GM21619 (cell line): Measurements from ENCODE around the gene FAM120B.
"Not testable (repeated sequence)": the region's sequence is repeated elsewhere in the genome, so short reads cannot be mapped to it uniquely, and the experiment has no call there.

Experiments
- ATAC-seq: cut with Tn5 transposase; IDR thresholded peaks from one replicate; pipeline ENCODE4 v1.9.1; 2021; ENCODE audit not compliant: unreplicated experiment

Gene FAM120B, protein sequence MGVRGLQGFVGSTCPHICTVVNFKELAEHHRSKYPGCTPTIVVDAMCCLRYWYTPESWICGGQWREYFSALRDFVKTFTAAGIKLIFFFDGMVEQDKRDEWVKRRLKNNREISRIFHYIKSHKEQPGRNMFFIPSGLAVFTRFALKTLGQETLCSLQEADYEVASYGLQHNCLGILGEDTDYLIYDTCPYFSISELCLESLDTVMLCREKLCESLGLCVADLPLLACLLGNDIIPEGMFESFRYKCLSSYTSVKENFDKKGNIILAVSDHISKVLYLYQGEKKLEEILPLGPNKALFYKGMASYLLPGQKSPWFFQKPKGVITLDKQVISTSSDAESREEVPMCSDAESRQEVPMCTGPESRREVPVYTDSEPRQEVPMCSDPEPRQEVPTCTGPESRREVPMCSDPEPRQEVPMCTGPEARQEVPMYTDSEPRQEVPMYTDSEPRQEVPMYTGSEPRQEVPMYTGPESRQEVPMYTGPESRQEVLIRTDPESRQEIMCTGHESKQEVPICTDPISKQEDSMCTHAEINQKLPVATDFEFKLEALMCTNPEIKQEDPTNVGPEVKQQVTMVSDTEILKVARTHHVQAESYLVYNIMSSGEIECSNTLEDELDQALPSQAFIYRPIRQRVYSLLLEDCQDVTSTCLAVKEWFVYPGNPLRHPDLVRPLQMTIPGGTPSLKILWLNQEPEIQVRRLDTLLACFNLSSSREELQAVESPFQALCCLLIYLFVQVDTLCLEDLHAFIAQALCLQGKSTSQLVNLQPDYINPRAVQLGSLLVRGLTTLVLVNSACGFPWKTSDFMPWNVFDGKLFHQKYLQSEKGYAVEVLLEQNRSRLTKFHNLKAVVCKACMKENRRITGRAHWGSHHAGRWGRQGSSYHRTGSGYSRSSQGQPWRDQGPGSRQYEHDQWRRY

GRCh38 chr6:170306324-170307079, at the start of gene FAM120B:
Gene FAM120B (plus strand): TSS chr6:170306758. CDS start chr6:170317391, 10,633 bp downstream.
- ATAC-seq: peak; percentile 97

DNA sequence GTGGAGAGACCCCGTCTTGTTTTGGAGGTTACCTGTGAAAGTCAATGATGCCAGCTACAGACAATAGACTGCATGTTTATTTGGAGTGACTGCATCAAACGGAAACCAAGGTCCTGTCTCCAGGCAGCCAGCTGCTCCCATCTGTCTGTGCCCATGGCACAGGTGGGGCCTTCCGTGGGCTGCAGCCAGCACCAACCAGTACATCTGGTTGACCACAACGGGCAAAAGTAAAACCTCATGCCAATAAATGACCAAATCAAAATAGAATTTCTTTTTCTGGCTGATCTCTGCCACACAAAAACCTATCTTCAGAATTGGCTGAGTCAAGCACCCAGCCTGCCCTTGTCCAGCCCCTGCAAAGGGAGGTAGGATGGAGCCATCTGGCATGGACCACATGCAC, 49.2 kb upstream of the FAM120B start:
- ATAC-seq: no peak

DNA sequence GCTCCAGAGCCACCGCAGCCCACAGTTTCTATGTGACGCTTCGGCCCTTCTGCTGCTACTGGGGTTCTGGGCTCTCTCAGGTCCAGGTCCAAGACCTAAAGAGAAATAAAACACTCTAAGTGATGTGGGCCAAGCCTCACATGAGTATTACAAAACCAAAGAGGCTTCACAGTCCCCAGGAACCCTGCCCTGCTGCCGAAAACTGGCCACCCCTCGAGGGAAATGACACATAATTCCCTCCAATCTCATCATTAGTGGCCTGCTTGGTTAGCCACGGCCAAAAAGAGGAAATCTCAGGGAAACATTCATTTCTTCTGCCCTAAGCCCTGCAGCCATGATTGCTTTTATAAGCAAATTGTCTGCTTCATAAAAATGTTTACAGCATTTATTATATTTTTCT, 48.2 kb upstream of the FAM120B start:
- no peak for ATAC-seq

DNA sequence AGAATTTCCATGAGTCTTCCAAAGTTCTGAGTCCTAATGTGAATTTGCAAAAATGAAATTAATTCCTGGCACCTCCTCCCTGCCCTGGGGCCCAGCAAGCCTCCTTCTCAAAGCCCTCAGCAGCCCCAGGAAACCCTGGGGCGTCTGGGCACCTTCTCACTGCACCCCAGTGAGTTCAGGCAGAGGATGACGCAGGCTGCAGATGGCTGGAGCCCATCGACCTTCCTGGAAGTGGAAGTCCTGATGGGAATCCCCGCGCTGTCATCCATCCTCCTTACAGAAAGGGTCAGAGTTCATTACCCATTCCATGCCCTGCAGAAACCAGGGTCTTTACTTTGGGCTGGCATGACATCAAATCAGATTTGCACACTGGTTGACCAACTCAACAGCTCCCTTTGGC, 47.3 kb upstream of the FAM120B start:
- ATAC-seq: no peak

DNA sequence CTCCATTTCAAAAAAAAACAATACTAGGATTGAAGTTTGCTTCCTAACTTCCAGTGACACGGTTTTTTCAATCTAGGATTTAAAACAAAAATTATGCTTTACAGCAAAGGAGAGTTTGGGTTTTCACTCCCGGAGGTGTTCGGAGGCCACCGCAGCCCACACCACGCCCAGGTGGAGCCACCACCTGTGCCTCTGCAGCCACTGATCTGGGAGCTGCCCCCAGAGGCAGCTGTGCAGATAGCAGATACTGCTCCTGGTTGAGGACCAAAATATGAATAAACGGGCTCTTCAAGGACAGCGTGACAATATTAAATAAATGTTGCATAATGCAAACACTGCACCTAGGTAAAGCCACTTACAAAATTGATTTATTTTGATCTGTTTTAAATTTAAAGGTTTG, 45.9 kb upstream of the FAM120B start:
- no peak for ATAC-seq

DNA sequence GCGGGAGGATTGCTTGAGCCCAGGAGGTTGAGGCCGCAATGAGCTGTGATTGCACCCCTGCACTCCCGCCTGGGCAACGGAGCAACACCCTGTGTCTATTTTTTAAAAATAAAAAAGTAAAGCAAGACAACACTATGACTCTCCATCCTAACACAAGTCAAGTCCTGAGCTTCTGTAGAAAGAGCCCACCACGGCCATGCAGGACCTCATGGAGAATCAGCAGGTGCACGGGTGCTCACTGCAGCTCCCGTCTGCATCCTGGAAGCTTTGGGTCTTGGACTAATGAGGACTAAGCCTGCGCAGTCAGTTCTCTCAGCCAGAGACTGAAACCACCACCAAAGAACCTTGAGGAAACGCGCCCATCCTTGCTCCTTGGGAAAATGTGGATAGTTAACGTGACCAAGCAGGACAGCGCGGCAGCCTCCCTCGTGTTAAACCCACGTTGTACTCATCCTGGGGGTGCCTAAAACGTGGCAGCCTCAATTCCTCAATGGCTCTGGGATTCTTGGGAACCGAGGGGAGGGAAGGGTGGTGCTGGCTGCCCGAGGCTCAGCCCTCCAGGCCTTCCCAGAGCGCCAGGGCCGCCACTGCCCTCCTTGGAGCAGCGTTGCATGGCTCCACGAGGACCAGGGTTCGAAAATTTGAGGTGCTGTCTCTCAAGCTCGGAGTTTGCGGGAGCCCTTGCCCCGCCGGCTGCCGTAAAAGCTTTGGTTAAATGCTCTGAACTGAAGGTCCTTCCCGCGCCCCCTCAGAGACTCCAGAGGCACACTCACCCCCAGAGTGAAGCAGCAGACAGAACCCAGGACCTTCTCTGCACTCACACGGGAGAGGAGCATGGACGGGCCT, 44.7 kb upstream of the FAM120B start:
- no peak for ATAC-seq

DNA sequence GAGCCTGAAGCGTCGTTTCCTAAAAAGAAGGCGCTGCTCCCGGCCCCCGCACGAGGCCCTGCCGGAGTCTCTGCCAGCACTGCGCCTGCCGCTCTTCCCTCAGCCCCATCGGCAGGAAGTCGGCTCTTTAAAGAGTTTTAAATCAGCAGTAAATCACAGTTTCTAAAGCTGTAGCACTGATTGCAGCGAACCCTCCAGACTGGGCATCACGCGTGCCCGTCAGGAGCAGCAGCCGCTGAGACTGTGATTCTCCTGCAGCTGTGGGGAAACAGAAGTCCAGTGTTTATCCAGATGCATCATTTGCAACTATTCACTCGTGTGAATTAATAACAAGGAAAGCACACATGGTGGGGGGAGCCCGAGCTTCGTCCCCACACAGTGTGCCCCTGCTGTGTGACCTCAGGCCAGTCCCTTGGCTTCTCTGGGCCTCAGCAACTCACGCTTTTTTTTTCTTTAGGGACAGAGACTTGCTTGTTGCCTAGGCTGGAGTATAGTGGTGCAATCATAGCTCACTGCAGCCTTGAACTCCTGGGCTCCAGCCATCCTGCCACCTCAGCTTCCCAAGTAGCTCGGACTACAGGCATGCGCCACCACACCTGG, 44.0 kb upstream of the FAM120B start:
- ATAC-seq: no peak

DNA sequence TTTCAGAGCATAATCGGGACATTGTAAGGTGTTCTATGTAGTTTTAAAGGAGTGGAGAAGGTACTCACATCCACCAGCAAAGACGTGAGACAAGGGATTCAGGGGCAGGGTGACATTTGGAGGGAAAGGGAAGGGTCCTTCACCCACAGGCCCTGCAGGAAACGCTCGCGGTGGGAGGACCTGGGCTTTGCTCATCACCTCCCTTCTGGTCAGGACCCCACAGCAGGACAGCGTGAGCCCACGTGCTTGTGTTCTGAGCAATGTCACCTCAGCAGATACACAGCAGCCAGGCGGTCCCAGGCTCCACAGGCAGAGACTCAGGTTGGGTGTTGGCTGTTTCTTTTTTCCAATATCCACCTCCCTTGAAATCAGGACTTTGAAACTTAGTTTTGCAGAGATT, 43.1 kb upstream of the FAM120B start:
- ATAC-seq: no peak

- no peak for ATAC-seq
Observed at GRCh38 chr6:170264086-170264485, 42.5 kb upstream of the FAM120B start.

- not testable (repeated sequence) for ATAC-seq
Observed at GRCh38 chr6:170264644-170265043, 41.9 kb upstream of the FAM120B start.

- no peak for ATAC-seq
Observed at GRCh38 chr6:170265655-170266054, 40.9 kb upstream of the FAM120B start.

- ATAC-seq: no peak
Observed at GRCh38 chr6:170266061-170266825, 40.3 kb upstream of the FAM120B start.

DNA sequence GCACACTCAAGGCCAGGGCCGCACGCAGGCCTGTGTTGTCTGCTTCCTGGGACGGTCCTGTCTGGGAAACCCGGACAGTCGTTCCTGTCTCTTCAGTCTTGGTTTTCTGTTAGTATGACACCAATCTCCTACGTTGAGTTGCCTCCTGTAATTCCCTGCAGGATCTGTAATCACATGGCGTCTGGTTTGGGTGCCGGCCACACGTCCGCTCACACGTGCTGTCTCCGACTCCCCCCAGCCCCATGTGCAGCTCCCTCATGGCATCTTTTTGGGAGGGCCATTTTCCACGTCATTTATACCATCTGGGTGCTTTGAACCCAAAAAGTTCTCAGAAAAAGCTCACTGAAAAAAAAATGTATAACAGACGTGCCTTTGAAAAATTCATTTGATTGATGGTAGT, 38.9 kb upstream of the FAM120B start:
- ATAC-seq: no peak

- ATAC-seq: no peak
Observed at GRCh38 chr6:170268216-170269129, 38.1 kb upstream of the FAM120B start.

DNA sequence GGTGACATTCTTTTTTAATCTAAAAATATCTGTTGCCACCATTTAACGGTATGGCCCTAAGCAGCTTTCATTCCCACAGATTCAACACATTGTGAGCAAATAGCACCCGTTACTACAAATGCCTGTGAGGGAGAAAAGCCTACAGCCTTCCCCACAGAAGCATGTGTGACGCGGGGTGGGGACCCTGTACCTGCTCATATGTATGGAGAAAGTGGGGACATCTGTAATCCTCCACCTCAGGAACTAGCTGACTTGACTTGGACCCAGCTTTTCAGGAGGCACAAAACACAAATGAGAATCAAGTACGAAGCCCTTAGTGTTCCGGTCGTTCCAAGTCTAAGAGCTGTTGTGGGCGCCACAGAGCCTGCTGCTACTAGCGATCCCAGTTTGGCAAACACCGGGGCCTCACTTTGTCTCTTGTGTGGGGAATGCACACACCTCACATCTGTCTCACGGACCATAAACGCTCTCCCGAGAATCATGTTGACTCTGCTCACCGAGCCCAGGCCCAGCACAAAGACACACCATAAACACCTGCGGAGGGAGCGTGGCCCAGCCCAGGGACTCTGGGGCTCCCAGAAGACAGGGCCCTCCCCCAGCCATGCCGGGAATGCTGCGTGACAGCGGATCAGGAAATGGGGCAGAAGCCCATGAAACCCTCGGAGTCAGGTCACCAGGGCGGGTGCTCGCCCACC, 37.3 kb upstream of the FAM120B start:
- ATAC-seq: no peak

DNA sequence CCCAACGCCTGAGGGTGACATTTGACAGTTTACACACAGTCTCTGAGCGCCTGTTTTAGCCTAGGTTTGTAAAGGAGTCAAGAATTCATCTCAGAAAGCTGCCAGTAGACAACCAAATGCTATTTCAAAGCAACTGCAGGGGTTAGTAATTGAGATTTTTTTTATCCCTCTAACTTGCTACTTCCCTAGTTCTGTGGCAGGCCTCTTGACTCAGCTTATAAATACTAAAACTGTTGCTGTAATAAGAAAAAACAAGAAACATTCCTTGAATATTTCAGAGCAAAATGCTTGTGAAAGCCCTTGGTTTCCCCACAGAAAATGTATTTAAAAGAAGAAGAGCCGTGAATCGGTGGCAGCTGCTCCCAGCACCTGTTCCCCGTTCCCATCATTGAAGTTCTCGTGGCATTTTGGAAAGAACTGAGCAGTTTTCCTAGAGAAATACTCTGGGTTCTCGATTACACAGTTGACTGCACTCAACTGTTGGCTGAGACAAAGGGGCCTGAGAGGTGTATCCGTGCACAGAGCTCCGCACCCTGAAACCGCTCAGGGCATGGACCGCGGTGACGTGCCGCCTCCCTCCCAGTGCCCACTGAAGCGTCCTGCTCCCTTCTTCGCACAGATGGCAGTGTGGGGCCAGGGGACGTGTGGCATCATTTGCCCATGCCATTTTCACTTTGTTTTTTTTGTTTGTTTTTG, 36.6 kb upstream of the FAM120B start:
- no peak for ATAC-seq

DNA sequence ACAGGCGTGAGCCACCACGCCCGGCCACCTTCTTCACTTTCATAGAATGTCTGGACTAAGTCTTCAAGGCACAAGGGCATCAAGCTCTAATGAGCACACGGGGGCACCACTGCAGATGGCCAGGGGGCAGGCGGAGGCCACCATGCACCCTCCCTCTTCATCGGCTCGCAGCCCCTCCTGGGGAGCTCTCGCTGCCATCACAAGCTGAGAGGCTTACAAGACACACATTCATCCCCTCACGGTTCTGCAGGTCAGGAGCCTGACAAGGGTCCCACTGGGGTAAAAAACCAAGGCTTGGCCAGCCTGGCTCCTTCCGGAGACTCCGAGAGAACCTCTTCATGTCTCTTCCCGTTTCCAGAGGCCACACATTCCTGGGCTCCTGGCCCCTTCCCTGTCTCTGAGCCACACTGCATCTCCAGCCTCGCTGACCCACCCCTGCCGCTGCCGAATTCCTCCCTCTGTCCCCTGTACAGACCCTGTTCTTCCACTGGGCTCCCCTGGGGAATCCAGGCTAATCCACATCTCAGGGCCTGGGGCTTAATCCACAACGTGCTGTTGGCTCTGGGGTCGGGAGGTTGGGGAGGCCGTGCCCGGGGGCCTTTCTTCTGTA, 35.5 kb upstream of the FAM120B start:
- ATAC-seq: no peak
